Thoracic aorta (tissue), 2 donors: ENCODE results near the gene HMG20A. TPM values are rescaled to one million over a fixed set of nuclear protein-coding genes. Genes with fewer than 3 reads are reported as not detected.

Experiments used
- ATAC-seq: fragments of 150-250 bp; one replicate; pipeline ENCODE4 v1.8.0; 2017; ENCODE audit warnings: low read depth; ENCODE audit not compliant: insufficient number of reproducible peaks, low FRiP score
- DNase-seq: peaks from one replicate; pipeline ENCODE4 v3.0.0-alpha.2; 2020; ENCODE audit warnings: low spot score
- H3K27ac ChIP-seq, 2 donors: fragments of 200-600 bp; sonication (generic); 1 replicate in 1 of 2; 2 replicates in 1 of 2; pipeline ENCODE4 v1.5.1; 2016; ENCODE audit warnings: mild to moderate bottlenecking in 2 of 2, moderate library complexity in 2 of 2
- H3K27me3 ChIP-seq: fragments of 200-600 bp; sonication (generic); replicated peaks from 2 replicates; pipeline ENCODE4 v1.6.0; 2016; ENCODE audit warnings: mild to moderate bottlenecking; ENCODE audit not compliant: insufficient read depth
- H3K36me3 ChIP-seq: fragments of 200-600 bp; sonication (generic); one replicate; pipeline ENCODE4 v1.5.1; 2016
- H3K4me1 ChIP-seq, 2 donors: fragments of 200-600 bp; sonication (generic); 1 replicate in 1 of 2; 2 replicates in 1 of 2; pipeline versions ENCODE4 v1.5.1 to v1.6.0; 2016; ENCODE audit warnings: low read depth in 2 of 2, mild to moderate bottlenecking in 1 of 2; ENCODE audit not compliant: control insufficient read depth in 1 of 2
- H3K4me3 ChIP-seq: fragments of 200-600 bp; sonication (generic); 2 replicates; pipeline ENCODE4 v1.5.1; 2016; ENCODE audit warnings: mild to moderate bottlenecking
- H3K9me3 ChIP-seq: fragments of 200-600 bp; sonication (generic); 2 replicates; pipeline ENCODE4 v1.5.1; 2016
- total RNA-seq, 2 donors: library from RNA; depleted of rRNA; stranded (reverse); fragments of >200 nt; gene quantifications; one replicate each; pipeline versions ENCODE4 v1.1.0 to v1.2.3, GENCODE V29; 2016
- TF ChIP-seq, protein P1 (sequence below): fragments of 200-600 bp; sonication (generic); IDR thresholded peaks from one replicate; pipeline ENCODE4 v1.5.1; 2019; ENCODE audit warnings: antibody characterized with exemption

The HMG20A gene
- total RNA-seq, 2 donors from 2014 or later: 25.7 to 47.3 TPM

DNA sequence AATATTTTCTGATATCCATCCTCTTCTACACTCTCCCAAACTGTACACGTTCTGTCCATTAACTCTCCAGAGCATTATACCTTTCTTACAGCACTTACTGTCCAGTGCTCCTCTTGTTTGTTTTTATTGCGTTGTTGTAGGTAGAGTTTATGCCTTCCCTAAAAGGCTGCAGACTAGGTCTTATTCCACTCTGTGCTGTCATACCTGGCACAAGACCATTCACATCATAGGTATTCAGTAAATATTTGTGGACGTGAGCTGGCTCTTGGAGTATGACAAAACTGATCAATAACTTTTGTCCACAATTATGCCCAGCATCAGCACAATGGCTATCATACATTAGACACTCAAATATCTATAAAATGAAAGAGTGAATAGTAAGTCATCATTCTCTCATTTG, 4.4 kb downstream of the HMG20A start:
- no peak overlapping the region for H3K27ac ChIP-seq
- no peaks in the 10 kb centered on the region for H3K27me3 ChIP-seq
- TF ChIP-seq, protein P1, sequence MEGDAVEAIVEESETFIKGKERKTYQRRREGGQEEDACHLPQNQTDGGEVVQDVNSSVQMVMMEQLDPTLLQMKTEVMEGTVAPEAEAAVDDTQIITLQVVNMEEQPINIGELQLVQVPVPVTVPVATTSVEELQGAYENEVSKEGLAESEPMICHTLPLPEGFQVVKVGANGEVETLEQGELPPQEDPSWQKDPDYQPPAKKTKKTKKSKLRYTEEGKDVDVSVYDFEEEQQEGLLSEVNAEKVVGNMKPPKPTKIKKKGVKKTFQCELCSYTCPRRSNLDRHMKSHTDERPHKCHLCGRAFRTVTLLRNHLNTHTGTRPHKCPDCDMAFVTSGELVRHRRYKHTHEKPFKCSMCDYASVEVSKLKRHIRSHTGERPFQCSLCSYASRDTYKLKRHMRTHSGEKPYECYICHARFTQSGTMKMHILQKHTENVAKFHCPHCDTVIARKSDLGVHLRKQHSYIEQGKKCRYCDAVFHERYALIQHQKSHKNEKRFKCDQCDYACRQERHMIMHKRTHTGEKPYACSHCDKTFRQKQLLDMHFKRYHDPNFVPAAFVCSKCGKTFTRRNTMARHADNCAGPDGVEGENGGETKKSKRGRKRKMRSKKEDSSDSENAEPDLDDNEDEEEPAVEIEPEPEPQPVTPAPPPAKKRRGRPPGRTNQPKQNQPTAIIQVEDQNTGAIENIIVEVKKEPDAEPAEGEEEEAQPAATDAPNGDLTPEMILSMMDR: no peak
- no peak for ATAC-seq
- peaks cover 32 to 39% of the 10 kb centered on the region in 2 donors for H3K4me1 ChIP-seq
- H3K36me3 ChIP-seq: no peaks in the 10 kb centered on the region
- H3K4me3 ChIP-seq: no peak overlapping the region
- H3K9me3 ChIP-seq: no peaks in the 10 kb centered on the region
- no peak for DNase-seq

GRCh38 chr15:77426377-77426776, 5.7 kb downstream of the HMG20A start:
- Histone ChIP-seq H3K27me3 (no peaks in the 10 kb centered on the region), H3K36me3 (no peaks in the 10 kb centered on the region), H3K9me3 (no peaks in the 10 kb centered on the region), H3K4me1 (peaks cover 31 to 37% of the 10 kb centered on the region in 2 donors), H3K4me3 (no peak overlapping the region), H3K27ac (no peak overlapping the region)
- TF ChIP-seq, protein P1: no peak
- DNase-seq: no peak
- ATAC-seq: no peak

DNA sequence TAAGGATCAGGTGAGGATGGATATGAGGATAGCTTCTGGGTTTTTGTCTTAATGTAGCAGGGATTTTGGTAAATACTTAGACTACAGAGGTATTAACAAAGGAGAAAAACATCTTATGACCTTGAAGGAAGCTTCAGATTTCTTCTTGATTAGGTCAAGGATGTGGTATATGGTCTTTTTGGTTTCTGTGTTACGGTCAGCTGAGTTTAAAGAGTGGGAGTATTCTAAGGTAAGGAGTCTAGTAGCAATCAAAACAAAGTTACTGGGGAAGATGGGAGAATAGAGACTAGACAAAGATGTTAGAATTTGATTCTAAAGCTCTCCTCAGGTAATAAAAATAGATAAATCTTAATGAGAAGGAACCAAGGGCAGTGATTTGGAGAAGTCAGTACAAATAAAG, 6.2 kb downstream of the HMG20A start:
- H3K4me3 ChIP-seq: no peak overlapping the region
- ATAC-seq (no peak), DNase-seq (no peak)
- TF ChIP-seq, protein P1: no peak
- H3K36me3 ChIP-seq: no peaks in the 10 kb centered on the region
- no peaks in the 10 kb centered on the region for H3K9me3 ChIP-seq
- H3K27ac ChIP-seq: no peak overlapping the region
- H3K4me1 ChIP-seq: peaks cover 28 to 33% of the 10 kb centered on the region in 2 donors
- no peaks in the 10 kb centered on the region for H3K27me3 ChIP-seq

GRCh38 chr15:77430213-77430612, 9.5 kb downstream of the HMG20A start:
- no peaks in the 10 kb centered on the region for H3K9me3 ChIP-seq
- H3K27ac ChIP-seq: no peak overlapping the region
- no peaks in the 10 kb centered on the region for H3K4me1 ChIP-seq
- H3K27me3 ChIP-seq: no peaks in the 10 kb centered on the region
- ATAC-seq (no peak), DNase-seq (no peak)
- no peak overlapping the region for H3K4me3 ChIP-seq
- TF ChIP-seq, protein P1: no peak
- H3K36me3 ChIP-seq: no peaks in the 10 kb centered on the region

DNA sequence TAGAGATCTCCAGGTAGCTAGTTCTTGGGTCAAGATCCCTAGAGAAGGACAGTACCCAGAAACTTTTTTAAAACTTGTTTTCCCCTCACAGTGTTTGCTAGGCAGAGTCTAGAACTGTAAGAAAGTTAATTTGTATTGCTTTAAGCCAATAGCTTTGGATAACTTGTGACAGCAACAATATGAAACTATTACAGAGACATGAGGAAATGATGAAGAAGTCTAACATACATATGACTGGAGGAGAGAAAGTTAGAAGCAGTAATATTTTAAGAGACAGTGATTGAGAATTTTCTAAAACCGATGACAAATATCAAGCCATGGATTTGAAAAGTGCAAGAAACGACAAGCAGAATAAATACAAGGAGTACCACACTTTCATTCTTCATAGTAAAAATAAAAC, 10.0 kb downstream of the HMG20A start:
- no peaks in the 10 kb centered on the region for H3K27me3 ChIP-seq
- TF ChIP-seq, protein P1: no peak

More for the DNA sequence above, 10.0 kb downstream of the HMG20A start:
- Histone ChIP-seq H3K4me1 (no peaks in the 10 kb centered on the region), H3K27ac (no peak overlapping the region), H3K4me3 (no peak overlapping the region), H3K9me3 (no peaks in the 10 kb centered on the region), H3K36me3 (no peaks in the 10 kb centered on the region)
- ATAC-seq (no peak), DNase-seq (no peak)
